Activated gamma-delta T cell (primary cell): ENCODE data around the gene TKTL1.
"Not testable (repeated sequence)": the region's sequence is repeated elsewhere in the genome, so short reads cannot be mapped to it uniquely, and the experiment has no call there.

Experiments
- DNase-seq: peaks from one replicate; lab custom pipeline; 2025; lab: John Stamatoyannopoulos, UW

Gene TKTL1

GRCh38 chrX:154309041-154309775 is 13.6 kb downstream of the TKTL1 start:
- no peak for DNase-seq

GRCh38 chrX:154310616-154311536 is 15.3 kb downstream of the TKTL1 start:
- no peak for DNase-seq

- DNase-seq: no peak
These were observed 16.5 kb downstream of the TKTL1 start for GRCh38 chrX:154312116-154312515.

- DNase-seq: no peak
These were observed 17.6 kb downstream of the TKTL1 start for GRCh38 chrX:154313147-154313546.

GRCh38 chrX:154315416-154315815 is 19.8 kb downstream of the TKTL1 start:
- no peak for DNase-seq

- DNase-seq: no peak
These were observed 21.9 kb downstream of the TKTL1 start for GRCh38 chrX:154317391-154317995.

- no peak for DNase-seq
These were observed 24.8 kb downstream of the TKTL1 start for GRCh38 chrX:154320406-154320805.

- DNase-seq: no peak
These were observed 25.6 kb downstream of the TKTL1 start for GRCh38 chrX:154321152-154321551.

GRCh38 chrX:154321594-154321993 is 26.0 kb downstream of the TKTL1 start:
- no peak for DNase-seq

- no peak for DNase-seq
These were observed 27.3 kb downstream of the TKTL1 start for GRCh38 chrX:154322890-154323289.

GRCh38 chrX:154323537-154323936 is 27.9 kb downstream of the TKTL1 start:
- DNase-seq: no peak

GRCh38 chrX:154325541-154325940 is 29.9 kb downstream of the TKTL1 start:
- no peak for DNase-seq

GRCh38 chrX:154327038-154327820 is 31.6 kb downstream of the TKTL1 start:
- DNase-seq: no peak

GRCh38 chrX:154328646-154329045 is 33.1 kb downstream of the TKTL1 start:
- DNase-seq: no peak

- no peak for DNase-seq
These were observed 33.7 kb downstream of the TKTL1 start for GRCh38 chrX:154329294-154329693.

GRCh38 chrX:154332561-154332960 is 37.0 kb downstream of the TKTL1 start:
- no peak for DNase-seq

GRCh38 chrX:154333116-154333515 is 37.5 kb downstream of the TKTL1 start:
- DNase-seq: no peak

GRCh38 chrX:154333837-154334271 is 38.3 kb downstream of the TKTL1 start:
- DNase-seq: no peak

GRCh38 chrX:154334496-154334895 is 38.9 kb downstream of the TKTL1 start:
- no peak for DNase-seq

- DNase-seq: not testable (repeated sequence)
These were observed 46.1 kb downstream of the TKTL1 start for GRCh38 chrX:154341399-154342298.

- DNase-seq: not testable (repeated sequence)
These were observed 47.5 kb downstream of the TKTL1 start for GRCh38 chrX:154343063-154343462.
